Activated naive CD4-positive, alpha-beta T cell treated with anti-CD3 and anti-CD28 coated beads, Interleukin-2, amount 10 ng/mL, durations not matched to agents 5 hours and 36 hours (primary cell): ENCODE measurements around the gene RAB30. TPM values are rescaled to one million over a fixed set of nuclear protein-coding genes. Genes with fewer than 3 reads are reported as not detected.

ENCODE experiments used
- total RNA-seq, 2 experiments: library from RNA; stranded (reverse); gene quantifications; one replicate each; pipeline ENCODE4 v1.2.3, GENCODE V29; 2021

RAB30 gene, protein sequence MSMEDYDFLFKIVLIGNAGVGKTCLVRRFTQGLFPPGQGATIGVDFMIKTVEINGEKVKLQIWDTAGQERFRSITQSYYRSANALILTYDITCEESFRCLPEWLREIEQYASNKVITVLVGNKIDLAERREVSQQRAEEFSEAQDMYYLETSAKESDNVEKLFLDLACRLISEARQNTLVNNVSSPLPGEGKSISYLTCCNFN
- 10 to 100 TPM; 11.8 to 12.6 TPM for total RNA-seq

DNA sequence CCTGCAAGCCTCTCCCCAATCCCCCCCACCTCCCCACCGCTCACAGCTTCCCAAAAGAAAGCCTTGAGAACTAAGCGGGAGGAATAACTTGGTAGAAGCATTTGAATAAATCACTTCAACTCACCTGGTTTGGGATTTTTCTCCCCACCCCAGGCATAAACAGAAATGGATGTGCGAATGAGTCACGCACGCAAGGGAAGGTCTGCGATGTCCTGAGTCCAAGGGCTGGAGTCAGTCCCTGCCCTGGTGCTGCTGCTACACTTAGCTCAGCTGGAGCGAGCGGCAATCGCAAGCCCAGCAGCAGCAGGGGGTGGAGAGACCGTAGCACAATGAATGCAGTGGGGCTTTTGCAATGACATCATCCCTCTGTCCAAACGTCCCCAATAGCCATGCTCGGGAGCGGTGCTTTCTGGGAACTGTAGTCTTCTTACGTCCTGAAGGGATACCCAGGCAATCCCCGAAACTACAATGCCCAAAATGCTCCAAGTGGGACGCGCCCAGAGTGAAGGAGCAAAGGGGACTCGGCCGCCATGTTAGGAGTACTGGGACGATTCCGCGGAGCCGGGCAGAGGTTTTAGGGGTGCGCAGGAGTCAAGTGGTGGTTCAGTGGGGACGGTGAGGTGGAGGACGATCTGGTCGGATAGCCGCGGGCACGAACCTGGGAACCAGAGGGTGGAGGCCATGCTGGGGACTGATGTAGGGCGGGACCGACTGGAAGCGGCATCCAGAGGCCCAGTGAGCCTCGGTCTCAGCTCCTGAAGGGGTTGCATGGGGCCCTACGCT lies at the start of gene RAB30:
Gene RAB30 (minus strand): TSS at position 331 of the 783 bp plus-strand sequence. CDS start 74,581 bp downstream, outside the sequence.

Other genes with a start within 250 kb of the RAB30 start
- gene PRCP, start 171.5 kb downstream of the RAB30 start, total RNA-seq = 10 to 100 TPM; 30.9 to 34.6 TPM
- gene DDIAS, start 170.2 kb downstream of the RAB30 start, total RNA-seq = 10 to 100 TPM in 1 of 2 experiments, 1 to 10 TPM in 1; 9.7 to 10.1 TPM
- gene PCF11, start 85.2 kb upstream of the RAB30 start, total RNA-seq = 10 to 100 TPM; 81.7 to 87.0 TPM
- gene ANKRD42, start 121.8 kb upstream of the RAB30 start, total RNA-seq = 1 to 10 TPM; 1.5 to 2.4 TPM
- gene CCDC90B, start 214.5 kb upstream of the RAB30 start, total RNA-seq = 10 to 100 TPM; 28.1 to 32.5 TPM